HG02938 (cell line): ENCODE measurements around the gene CCDC12.

Experiments
- ATAC-seq: cut with Tn5 transposase; IDR thresholded peaks from one replicate; pipeline ENCODE4 v1.9.1; 2021; ENCODE audit warnings: mild to moderate bottlenecking, moderate library complexity; ENCODE audit not compliant: unreplicated experiment

The CCDC12 gene

DNA sequence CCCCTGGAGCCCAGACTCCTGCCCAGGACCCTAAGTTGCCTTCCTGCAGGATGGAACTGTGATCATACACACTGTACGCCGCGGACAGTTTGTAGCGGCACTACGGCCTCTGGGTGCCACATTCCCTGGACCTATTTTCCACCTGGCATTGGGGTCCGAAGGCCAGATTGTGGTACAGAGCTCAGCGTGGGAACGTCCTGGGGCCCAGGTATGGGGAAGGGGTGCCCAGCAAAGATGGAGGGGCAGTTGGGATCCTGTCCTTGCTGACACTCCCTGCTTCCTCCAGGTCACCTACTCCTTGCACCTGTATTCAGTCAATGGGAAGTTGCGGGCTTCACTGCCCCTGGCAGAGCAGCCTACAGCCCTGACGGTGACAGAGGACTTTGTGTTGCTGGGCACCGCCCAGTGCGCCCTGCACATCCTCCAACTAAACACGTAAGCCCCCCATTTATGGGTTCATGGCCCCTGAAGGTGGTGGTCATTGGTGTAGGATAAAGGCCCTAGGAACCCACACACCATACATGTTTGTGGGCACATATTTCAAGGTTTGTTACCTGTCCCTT lies 31.8 kb upstream of the CCDC12 start:
- ATAC-seq: no peak

DNA sequence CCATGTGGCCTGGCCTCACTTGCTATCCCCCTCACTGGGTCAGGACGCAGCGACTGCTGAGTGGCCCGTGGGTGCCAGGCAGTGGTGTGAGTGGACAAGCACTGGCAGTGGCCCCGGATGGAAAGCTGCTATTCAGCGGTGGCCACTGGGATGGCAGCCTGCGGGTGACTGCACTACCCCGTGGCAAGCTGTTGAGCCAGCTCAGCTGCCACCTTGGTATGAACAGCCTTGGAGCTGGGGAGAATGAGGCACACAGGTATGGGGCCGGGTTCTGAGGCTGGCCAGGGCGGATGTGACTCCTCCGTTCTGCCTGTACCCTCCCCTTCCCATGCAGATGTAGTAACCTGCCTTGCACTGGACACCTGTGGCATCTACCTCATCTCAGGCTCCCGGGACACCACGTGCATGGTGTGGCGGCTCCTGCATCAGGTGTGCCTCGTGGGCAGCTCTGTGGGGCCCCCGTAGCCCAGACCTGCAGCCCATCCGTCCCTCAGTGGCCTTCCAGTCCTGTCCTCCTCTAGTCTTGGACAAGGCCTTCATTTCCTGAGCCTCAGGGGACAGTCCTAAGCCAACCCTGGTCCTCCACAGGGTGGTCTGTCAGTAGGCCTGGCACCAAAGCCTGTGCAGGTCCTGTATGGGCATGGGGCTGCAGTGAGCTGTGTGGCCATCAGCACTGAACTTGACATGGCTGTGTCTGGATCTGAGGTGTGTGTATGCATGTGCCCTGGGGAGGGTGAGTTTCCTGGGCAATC lies 31.1 kb upstream of the CCDC12 start:
- ATAC-seq: no peak

DNA sequence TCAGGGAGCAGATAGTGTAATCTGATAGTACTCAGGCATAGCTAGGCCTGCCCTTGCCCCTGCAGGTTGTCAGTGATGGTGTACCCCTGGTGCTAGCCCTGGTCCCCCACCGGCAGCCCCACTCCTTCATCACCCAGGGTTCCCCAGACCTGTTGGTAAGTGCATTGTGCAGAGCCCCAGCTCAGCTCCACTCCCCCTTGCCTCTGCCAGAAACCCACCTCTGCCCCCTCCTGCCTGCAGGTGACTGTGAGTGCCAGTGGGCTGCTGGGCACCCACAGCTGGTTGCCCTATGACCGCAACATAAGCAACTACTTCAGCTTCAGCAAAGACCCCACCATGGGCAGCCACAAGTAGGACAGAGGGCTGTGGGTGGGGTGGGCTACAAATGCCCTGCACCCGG lies 30.5 kb upstream of the CCDC12 start:
- ATAC-seq: no peak

DNA sequence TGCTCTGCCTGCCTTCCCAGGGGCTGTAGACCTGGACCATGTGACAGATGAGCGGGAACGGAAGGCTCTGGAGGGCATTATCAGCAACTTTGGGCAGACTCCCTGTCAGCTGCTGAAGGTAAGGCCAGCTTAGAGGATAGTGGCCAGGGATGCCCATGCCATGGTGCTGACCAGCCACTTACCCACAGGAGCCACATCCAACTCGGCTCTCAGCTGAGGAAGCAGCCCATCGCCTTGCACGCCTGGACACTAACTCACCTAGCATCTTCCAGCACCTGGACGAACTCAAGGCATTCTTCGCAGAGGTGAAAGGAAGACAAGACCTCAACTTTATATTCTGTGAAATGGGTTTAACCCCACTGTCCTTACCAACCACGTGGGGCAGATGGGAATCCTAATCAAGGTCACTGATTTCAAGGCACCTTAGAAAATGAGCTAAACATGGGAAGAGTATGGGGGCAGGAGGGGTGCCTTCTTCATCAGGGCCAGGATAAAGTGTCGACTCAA lies 29.7 kb upstream of the CCDC12 start:
- ATAC-seq: no peak

DNA sequence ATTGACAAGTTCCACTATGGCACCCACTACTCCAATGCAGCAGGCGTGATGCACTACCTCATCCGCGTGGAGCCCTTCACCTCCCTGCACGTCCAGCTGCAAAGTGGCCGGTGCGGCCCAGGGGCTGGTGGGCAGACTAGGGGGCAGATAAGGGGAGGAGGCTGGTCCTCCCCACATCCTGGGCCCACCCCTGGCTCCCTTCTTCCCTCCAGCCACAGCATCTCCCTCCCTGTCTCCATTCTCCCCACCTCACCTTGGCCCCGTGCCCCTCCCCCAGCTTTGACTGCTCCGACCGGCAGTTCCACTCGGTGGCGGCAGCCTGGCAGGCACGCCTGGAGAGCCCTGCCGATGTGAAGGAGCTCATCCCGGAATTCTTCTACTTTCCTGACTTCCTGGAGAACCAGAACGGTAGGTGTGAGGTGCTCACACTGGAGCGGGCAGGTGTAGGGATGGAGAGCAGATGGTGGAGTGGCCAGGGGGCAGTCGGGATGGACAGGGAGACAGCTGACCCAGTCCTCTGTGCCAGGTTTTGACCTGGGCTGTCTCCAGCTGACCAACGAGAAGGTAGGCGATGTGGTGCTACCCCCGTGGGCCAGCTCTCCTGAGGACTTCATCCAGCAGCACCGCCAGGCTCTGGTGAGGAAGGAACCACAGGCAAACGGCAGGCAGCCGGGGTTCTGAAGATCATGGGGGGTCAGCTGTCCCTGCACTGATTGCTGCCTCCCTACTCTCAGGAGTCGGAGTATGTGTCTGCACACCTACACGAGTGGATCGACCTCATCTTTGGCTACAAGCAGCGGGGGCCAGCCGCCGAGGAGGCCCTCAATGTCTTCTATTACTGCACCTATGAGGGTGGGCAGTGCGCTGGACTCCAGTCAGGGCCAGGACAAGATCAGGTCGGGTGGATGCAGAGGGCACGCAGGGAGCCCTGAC lies 28.9 kb upstream of the CCDC12 start:
- no peak for ATAC-seq

DNA sequence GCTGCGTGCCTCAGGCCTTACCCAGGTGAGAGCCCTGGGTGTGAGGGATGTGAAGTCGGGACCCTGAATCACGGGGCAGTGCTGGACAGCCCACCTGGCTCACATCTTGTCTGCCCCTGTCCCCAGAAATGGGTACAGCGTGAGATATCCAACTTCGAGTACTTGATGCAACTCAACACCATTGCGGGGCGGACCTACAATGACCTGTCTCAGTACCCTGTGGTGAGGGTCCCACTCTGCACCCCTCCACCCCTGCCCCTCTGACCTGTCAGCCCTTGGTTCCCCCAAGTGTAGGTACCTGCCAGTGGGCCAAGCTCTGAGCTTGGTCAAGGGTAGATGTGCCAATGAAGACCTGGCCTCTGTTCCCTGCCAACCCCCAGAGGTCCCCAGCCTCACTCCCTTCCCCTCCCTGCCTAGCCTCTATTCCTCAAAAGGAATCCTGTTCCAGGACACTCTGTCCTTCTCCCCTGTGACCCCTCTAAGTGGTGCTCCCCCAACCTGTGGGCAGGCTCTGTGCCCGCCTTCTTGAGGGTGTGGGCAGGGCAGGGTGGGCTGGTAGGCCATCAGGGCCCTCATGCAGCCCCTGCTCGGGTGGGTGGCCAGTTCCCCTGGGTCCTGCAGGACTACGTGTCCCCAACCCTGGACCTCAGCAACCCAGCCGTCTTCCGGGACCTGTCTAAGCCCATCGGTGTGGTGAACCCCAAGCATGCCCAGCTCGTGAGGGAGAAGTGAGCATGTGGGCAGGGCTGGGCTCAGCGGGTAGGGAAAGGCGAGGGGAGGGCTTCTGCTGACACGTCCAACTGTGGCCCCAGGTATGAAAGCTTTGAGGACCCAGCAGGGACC lies 28.0 kb upstream of the CCDC12 start:
- no peak for ATAC-seq

DNA sequence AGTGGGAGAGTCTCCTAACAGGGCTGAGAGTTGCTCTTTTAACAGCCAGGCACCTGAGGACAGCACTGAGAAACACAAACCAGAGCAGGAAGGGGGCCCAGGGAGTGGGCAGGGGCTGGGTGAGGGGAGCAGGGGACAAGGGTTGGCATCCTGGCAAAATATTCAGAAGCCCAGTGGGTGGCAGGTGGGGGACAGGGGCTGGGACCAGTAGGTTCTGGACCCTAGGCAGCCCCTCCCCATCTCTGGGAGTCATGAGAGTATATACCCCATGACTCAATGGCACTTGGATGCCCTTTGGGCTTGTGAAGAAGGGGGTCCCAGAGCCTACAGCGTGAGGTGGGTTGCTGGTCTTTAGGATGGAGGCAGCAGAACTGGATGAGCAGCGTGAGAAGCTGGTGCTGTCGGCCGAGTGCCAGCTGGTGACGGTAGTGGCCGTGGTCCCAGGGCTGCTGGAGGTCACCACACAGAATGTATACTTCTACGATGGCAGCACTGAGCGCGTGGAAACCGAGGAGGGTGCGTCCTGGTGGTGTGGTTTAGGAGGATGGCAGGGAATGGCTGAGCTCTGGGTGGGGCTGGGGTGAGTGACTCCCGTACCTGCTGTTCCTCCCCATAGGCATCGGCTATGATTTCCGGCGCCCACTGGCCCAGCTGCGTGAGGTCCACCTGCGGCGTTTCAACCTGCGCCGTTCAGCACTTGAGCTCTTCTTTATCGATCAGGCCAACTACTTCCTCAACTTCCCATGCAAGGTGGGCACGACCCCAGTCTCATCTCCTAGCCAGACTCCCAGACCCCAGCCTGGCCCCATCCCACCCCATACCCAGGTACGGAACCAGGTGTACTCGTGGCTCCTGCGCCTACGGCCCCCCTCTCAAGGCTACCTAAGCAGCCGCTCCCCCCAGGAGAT lies 27.2 kb upstream of the CCDC12 start:
- ATAC-seq: no peak

DNA sequence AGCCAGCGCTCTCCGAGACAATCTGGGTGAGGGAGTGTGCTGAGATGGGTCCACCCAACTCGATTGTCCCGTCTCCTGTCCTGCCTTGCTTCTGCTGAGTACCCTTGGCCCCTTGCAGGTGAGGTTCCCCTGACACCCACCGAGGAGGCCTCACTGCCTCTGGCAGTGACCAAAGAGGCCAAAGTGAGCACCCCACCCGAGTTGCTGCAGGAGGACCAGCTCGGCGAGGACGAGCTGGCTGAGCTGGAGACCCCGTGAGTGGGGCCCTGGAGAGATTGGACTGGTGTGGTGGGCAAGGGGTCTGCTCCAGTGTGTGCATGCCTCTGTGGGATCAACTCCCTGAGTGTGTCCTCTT lies 26.5 kb upstream of the CCDC12 start:
- ATAC-seq: no peak

DNA sequence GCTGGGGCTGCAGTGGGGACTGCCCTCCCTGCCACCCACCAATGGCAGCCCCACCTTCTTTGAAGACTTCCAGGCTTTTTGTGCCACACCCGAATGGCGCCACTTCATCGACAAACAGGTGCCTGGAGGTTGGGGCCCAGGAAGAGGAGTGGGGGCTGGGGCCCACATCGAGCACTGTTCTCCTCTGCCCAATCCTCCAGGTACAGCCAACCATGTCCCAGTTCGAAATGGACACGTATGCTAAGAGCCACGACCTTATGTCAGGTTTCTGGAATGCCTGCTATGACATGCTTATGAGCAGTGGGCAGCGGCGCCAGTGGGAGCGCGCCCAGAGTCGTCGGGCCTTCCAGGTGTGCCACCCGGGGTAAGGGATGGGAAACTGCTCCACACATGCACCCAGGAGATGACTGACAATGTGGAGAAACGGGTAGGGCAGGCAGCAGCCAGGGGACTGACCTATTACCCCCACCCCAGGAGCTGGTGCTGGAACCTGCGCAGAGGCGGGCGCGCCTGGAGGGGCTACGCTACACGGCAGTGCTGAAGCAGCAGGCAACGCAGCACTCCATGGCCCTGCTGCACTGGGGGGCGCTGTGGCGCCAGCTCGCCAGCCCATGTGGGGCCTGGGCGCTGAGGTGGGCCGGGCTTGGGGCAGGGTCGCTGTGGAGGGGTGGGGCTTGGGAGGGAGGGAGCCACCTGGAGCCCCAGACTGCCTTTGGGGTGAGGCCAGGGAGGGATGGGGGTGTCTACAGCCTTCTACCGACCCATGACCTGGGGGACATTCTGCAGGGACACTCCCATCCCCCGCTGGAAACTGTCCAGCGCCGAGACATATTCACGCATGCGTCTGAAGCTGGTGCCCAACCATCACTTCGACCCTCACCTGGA lies 25.9 kb upstream of the CCDC12 start:
- ATAC-seq: no peak

DNA sequence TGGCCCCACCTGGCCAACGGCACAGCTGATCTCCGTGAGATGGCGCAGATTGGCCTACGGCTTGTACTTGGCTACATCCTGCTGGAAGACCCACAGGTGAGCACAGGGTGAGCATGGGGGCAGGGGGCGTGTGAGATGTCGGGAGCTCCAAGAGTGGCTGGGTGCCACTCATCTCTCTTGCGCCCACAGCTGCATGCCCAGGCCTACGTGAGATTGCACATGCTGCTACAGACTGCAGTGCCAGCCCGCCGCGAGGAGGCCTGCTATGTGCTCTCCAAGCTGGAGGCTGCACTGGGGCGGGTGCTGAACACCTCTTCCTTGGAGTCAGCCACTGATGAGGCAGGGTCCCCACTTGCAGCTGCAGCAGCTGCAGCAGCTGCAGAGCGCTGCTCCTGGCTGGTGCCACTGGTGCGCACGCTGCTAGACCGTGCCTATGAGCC lies 25.2 kb upstream of the CCDC12 start:
- ATAC-seq: no peak

DNA sequence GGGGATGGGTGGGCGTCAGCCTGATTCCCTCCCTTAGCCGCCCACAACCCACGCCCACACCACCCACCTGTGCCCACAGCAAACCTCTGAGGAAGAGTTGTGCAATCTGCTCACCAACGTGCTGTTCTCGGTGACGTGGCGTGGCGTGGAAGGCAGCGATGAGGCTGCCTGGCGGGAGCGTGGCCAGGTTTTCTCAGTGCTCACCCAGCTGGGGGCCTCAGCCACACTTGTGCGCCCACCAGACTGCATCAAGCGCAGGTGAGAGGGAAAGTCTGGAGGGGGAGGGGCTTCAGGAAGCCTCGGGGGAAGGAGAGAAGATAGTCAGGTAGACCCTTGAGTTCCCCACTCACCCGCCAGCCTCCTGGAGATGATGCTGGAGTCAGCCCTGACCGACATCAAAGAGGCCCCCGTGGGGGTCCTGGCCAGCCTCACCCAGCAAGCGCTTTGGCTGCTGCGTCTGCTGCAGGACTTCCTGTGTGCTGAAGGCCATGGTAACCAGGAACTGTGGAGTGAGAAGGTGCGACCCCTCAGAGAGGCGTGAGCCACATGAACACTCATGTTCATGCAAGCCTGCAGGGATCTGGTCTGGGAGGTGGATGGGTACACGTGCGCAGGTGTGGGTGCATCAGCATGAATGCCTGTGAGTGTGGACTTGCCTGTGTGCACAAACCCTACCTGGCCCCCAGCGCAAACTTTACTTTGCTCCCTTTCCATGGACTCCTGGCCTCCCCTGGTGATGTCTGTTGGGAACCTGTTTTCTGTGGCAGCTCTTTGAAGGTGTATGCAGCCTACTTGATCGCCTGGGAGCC lies 24.6 kb upstream of the CCDC12 start:
- no peak for ATAC-seq

DNA sequence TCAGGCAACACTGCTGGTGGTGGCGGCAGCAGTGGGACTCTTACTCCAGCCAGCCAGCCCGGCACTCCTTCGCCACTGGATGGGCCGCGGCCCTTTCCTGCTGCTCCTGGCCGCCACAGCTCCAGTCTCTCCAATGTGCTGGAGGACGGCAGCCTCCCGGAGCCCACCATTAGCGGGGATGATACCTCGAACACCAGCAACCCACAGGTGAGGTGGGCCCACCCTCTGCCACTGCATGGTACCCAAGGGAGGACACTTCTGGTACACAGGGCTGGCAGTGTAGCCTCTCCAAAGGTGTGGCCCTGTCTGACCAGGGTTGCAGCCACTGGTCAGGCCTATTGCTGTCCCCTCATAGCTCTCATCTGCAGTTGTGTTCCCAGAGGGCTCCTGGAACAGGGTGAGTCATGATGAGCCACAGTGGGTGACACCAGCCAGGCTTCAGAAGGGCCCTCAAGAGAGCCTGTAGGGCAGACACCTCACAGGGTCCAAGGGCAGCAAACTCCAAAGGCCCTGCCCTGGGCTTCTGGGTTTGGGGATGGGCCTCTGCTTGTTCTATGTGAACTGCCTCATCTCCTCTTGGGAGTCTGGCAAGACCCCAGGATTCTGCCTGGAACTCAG lies 23.8 kb upstream of the CCDC12 start:
- no peak for ATAC-seq

DNA sequence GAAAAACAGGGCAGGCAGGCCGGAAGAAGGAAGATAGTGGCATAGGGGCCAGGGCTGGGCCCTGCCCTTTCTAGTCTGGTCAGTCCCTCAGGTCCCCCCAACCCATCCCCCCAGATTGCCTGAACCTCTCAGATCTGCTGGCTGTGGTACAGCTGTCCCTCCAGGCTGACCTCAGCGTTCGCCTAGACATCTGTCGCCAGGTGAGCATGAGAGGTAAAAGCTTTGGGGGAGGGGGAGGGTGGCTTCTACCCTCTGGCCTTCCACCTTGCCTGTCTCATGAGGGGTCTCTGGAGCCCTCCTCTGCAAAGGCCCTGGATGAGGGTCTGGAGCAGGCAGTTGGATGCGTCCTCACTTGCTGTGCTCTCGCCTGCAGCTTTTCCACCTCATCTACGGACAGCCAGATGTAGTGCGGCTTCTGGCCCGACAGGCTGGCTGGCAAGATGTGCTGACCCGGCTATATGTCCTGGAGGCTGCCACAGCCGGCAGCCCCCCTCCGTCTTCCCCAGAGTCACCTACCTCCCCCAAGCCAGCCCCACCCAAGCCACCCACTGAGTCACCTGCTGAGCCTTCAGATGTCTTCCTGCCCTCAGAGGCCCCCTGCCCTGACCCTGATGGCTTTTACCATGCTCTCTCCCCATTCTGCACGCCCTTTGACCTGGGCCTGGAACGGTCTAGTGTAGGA lies 23.1 kb upstream of the CCDC12 start:
- no peak for ATAC-seq

DNA sequence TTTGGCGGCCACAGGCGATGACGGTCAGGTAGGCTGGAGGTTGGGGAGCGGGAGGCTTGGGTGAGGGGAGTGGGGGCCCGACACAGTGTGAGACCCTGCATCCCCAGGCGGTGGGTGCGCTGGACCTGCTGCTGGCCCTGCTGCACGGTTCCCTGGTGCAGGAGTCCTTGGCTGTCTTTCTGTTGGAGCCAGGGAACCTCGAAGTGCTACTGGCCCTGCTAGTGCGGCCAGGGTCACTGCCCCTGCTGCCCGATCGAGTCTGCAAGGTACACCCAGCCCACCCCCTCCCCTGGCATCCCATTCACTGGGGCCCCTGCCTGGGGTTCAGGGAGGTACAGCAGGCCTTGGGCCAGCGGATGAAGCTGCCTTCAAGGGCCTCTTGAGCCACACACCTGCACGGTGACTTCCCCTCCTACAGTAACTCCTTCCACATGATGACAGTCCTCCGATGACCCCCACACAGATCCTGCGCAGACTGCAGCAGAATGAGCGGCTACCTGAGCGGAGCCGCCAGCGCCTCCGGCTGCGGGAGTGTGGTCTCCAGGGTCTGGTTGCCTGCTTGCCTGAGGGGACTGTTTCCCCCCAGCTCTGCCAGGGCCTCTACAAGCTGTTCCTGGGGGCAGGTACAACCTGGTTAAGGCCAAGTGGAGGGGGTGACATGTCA lies 22.4 kb upstream of the CCDC12 start:
- ATAC-seq: no peak

DNA sequence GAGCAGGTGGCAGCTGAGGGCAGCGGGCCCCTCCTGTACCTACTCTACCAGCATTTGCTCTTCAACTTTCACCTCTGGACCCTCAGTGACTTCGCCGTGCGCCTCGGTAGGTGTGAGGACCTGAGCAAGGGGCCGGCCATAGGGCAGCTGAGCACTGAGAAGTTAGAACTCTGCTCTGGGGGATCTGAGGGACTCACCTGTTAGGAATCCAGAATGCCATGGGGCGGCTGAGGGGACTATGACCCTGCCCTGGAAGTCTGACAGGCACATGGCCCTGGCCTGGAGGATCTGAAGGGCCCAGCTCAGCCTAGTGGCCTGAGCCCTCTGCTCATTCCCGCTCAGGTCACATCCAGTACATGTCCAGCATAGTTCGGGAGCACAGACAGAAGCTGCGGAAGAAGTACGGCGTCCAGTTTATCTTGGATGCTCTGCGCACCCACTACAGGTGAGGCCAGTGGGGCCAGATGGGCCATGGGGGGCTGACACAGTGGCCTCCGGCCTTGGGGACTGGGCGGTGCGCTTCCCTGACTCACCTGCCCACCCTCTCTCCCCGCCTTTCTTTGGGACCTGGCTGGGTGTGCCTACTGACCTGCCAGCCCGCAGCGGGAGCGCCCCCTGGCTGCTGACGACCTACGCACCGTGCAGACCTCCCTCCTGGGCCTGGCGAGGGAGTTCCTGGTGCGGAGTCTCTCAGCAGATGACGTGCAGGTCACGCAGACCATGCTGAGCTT lies 21.7 kb upstream of the CCDC12 start:
- ATAC-seq: no peak
